Stimulated activated CD8-positive, alpha-beta memory T cell treated with anti-CD3 and anti-CD28 coated beads, Interleukin-2, amount 100 ng/mL, for 1 hour (primary cell): Measurements from ENCODE around the gene ATG4A.

ENCODE experiments used
- DNase-seq, 2 donors: peaks; one replicate each; pipeline ENCODE4 v3.0.0-alpha.2; 2020; ENCODE audit warnings: low read depth in 2 of 2

ATG4A gene

GRCh38 chrX:108169768-108170167 is 78.2 kb downstream of the ATG4A start:
- DNase-seq = no peak

- no peak for DNase-seq
Observed at GRCh38 chrX:108171671-108172070, 80.1 kb downstream of the ATG4A start.

GRCh38 chrX:108173874-108174273 is 82.3 kb downstream of the ATG4A start:
- no peak for DNase-seq

- DNase-seq = no peak
Observed at GRCh38 chrX:108177351-108178142, 86.0 kb downstream of the ATG4A start.

- DNase-seq = no peak
Observed at GRCh38 chrX:108178143-108178498, 86.5 kb downstream of the ATG4A start.

GRCh38 chrX:108186811-108187210 is 95.2 kb downstream of the ATG4A start:
- DNase-seq = no peak

- no peak for DNase-seq
Observed at GRCh38 chrX:108198420-108198819, 106.8 kb downstream of the ATG4A start.

- no peak for DNase-seq
Observed at GRCh38 chrX:108199041-108199440, 107.5 kb downstream of the ATG4A start.

GRCh38 chrX:108199691-108200090 is 108.1 kb downstream of the ATG4A start:
- DNase-seq = no peak

- DNase-seq = no peak
Observed at GRCh38 chrX:108203540-108203939, 112.0 kb downstream of the ATG4A start.
